ENCODE results near the gene TIMP4.

DNA sequence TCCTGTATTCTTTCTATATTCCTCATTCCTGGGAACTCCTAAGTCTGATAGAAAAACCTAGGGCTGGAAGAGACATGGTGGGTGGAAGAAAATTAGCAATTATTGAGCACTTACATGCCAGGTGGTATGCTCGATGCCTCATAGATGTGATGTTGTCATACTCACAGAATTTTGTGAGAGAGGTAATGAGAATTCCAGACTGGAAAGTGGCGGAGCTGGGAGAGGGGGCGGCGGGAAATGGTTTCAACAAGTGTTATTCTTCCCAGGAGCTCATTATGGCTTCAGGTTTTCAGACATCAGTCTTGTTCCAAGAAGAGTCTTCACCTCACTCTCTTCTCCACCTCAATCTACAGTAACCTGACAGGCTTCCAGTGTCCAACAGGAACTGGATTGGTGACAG, 16.2 kb downstream of the TIMP4 start:
- no peak for TF ChIP-seq POLR2A (IDR thresholded peaks at IDR 0.05; ENCODE audit: low read depth, low read length)
- TF ChIP-seq POLR2AphosphoS5 (IDR thresholded peaks at IDR 0.05; ENCODE audit: low read depth, low read length), result no peak

All from GM12892 (cell line).